IPS-NIHi7 (cell line): ENCODE measurements around the gene DHX9.

Source experiments
- DNase-seq: peaks from one replicate; pipeline ENCODE4 v3.0.0; 2012; ENCODE audit warnings: mixed read lengths; ENCODE audit errors: extremely low spot score

The DHX9 gene

GRCh38 chr1:182841368-182841988 lies 2.3 kb downstream of the DHX9 start:
- no peak for DNase-seq

GRCh38 chr1:182842265-182842664 lies 3.1 kb downstream of the DHX9 start:
- no peak for DNase-seq

GRCh38 chr1:182845379-182845778 lies 6.2 kb downstream of the DHX9 start:
- DNase-seq, result no peak

- no peak for DNase-seq
These were observed 6.7 kb downstream of the DHX9 start for GRCh38 chr1:182845894-182846293.

GRCh38 chr1:182847105-182847504 lies 8.0 kb downstream of the DHX9 start:
- DNase-seq, result no peak

- DNase-seq, result no peak
These were observed 9.6 kb downstream of the DHX9 start for GRCh38 chr1:182848736-182849135.

- DNase-seq, result no peak
These were observed 11.2 kb downstream of the DHX9 start for GRCh38 chr1:182850319-182850718.

- DNase-seq, result no peak
These were observed 12.7 kb downstream of the DHX9 start for GRCh38 chr1:182851825-182852224.

GRCh38 chr1:182855911-182856310 lies 16.8 kb downstream of the DHX9 start:
- DNase-seq, result no peak

- DNase-seq, result no peak
These were observed 18.1 kb downstream of the DHX9 start for GRCh38 chr1:182857212-182857611.

GRCh38 chr1:182860658-182861057 lies 21.5 kb downstream of the DHX9 start:
- no peak for DNase-seq

GRCh38 chr1:182861994-182862393 lies 22.8 kb downstream of the DHX9 start:
- no peak for DNase-seq

GRCh38 chr1:182862827-182863226 lies 23.7 kb downstream of the DHX9 start:
- DNase-seq, result no peak

GRCh38 chr1:182863940-182864339 lies 24.8 kb downstream of the DHX9 start:
- DNase-seq, result no peak

- no peak for DNase-seq
These were observed 28.7 kb downstream of the DHX9 start for GRCh38 chr1:182867861-182868260.

GRCh38 chr1:182869241-182869666 lies 30.1 kb downstream of the DHX9 start:
- DNase-seq, result no peak

GRCh38 chr1:182872881-182873280 lies 33.7 kb downstream of the DHX9 start:
- DNase-seq, result no peak

GRCh38 chr1:182875889-182876288 lies 36.7 kb downstream of the DHX9 start:
- DNase-seq, result no peak

- DNase-seq, result no peak
These were observed 38.2 kb downstream of the DHX9 start for GRCh38 chr1:182877331-182877730.

GRCh38 chr1:182877842-182878241 lies 38.7 kb downstream of the DHX9 start:
- DNase-seq, result no peak

- DNase-seq, result no peak
These were observed 45.7 kb downstream of the DHX9 start for GRCh38 chr1:182884872-182885271.

- DNase-seq, result no peak
These were observed 46.4 kb downstream of the DHX9 start for GRCh38 chr1:182885591-182885990.

GRCh38 chr1:182886985-182887384 lies 47.8 kb downstream of the DHX9 start:
- no peak for DNase-seq
